GM21717 (cell line): ENCODE measurements around the gene INS.
"Not testable (repeated sequence)": the region's sequence is repeated elsewhere in the genome, so short reads cannot be mapped to it uniquely, and the experiment has no call there.

Experiments
- ATAC-seq: cut with Tn5 transposase; IDR thresholded peaks from one replicate; pipeline ENCODE4 v1.9.1; 2021; ENCODE audit warnings: mild to moderate bottlenecking, moderate library complexity; ENCODE audit not compliant: unreplicated experiment

Gene INS

DNA sequence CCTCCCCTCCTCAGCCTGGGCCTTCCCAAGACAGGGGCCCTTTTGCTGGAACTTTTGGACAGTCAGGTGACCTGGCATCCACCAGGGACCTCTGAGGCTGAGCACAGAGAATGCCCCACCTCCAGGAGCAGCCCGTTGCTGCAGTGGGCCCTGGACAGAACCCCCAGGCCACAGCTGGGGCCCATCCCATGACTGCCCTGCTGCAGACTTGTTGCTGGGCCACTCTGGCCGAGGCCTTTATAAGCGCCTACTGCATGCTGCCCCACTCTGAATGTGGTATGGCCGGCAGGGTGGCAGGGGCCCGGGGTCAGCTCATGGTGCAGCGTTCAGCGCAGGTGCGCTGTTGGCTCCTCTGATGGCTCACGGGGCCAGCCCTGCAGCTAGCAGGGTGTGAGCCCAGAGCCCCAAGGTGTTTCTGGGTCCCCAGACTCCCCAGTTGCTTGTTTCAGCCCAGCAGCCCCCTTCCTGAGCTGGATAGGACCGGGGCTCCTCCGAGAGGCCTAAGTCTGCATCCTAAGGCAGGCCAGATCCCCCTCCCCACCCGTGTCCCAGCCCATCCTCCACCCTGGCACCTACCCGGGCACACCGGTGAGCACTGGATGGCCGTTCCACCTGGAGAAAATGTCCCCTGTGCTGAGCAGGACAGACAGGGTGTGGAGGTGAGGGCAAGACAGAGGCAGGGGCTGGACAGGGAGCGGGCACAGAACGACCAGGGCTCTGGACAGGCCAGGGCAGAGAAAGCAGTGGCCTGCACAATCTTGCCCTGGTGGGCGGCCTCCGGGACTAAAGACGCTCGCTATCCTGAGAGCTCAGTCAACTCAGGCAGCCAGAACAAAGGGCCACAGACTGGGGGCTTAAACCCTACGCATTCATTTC lies 38.7 kb upstream of the INS start:
- ATAC-seq, result no peak

DNA sequence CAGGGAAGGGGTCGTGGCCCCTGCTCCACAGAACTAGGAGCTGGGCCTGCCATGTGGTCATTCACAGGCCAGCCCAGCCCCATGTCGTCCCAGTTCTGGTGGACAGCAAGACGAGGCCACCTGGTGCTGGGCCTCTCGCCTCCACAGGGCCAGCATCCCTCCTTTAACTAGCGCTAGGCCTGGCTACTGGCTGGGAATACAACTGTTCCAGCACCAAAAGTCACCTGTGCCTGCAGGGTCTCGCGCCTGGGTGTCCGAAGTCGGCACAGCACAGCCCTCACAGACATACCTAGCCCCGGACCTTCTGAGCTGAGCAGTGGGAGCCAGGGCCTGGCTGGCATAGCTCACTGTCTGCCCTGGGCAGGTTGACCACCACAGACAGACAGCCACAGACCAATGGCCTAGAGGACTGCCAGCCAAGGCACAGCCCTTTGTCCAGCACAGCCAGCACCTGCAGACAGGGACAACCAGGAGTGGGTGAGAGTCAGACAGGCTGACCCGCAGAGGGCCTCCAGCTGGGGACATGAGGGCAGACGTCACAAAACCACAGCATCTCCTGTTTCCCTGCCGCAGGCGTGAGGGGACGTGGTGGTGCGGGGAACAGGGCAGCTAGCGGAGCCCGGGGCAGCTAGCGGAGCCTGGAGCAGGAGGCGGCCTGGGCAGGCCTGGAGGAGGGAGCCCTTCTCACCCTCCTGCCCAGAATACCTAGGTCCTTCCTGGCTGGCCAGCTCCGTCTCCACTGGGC lies 37.8 kb upstream of the INS start:
- ATAC-seq, result no peak

GRCh38 chr11:2197771-2198520 lies 36.9 kb upstream of the INS start:
- no peak for ATAC-seq

DNA sequence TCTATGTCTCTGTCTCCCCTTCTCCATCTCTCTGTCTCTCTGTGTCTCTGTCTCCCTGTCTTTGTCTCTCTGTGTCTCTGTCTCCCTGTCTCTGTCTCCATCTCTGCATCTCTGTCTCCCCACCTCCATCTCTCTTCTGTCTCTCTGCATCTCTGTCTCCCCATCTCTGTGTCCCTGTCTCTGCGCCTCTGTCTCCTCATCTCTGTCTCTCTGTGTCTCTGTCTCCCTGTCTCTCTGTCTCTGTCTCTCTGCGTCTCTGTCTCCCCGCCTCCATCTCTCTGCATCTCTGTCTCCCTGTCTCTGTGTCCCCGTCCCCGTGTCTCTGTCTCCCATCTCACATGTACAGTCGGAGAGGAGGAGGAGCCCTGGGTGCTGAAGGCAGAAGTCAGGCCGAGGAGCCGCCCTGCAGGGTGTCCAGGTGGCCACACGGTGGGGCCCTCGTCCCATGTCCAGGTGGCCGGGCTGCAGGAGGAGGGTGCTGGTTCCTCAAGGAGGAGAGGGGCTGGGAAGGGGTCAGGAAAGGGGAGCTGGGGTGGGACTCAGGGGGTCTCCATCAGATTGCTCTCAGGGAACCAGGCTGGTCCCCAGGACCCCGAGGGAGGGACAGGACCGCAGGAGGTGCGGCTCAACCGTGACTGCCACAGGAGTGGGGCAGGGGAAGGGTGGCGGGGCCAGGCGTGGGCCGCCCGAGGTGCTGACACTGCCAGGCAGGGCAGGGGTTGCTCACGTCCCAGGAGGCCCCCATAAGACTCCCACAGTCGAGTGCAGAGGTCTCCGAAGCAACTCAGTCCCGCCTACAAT lies 36.2 kb upstream of the INS start:
- ATAC-seq, result no peak

- ATAC-seq, result no peak
Measured at GRCh38 chr11:2195756-2196088, 34.7 kb upstream of the INS start.

GRCh38 chr11:2194877-2195755 lies 34.1 kb upstream of the INS start:
- ATAC-seq, result no peak

- ATAC-seq, result not testable (repeated sequence)
Measured at GRCh38 chr11:2193888-2194595, 33.0 kb upstream of the INS start.

DNA sequence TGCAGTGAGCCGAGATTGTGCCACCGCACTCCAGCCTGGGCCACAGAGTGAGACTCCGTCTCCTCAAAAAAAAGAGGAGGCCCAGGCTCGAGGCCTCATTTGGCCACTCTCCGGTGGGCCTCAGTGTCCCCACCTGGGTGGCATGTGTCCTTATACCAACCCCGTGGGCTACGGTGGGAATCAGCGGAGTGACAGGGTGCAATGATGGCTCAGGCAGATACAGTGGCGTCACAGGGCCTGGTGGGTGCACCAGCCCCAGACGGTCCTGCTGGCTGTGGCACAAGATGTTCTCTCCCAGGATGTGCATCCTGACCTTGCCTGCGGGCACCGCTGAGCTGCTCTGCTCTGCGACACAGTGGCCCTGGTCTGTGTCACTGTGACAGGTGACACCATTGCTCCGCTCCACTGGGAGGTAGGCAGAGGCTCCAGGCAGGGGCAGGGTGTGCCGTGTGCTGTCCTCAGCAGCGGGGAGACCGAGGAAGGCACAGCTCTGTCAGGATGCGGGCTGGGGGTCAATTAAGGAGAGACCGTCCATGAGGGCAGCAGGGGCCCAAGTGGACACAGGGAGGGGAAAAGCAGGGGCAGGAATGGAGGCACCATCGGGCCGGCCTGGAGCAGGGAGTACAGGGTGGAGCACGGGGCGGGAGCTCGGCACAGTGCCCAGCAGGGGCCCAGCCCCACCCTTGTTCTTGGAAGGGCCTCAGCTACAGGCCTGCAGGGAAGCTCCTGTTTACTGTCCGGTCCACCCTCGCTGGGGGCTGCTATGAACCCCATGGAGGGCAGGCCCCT lies 32.3 kb upstream of the INS start:
- no peak for ATAC-seq

- ATAC-seq, result no peak
Measured at GRCh38 chr11:2192435-2192834, 31.4 kb upstream of the INS start.

- no peak for ATAC-seq
Measured at GRCh38 chr11:2191883-2192282, 30.9 kb upstream of the INS start.

DNA sequence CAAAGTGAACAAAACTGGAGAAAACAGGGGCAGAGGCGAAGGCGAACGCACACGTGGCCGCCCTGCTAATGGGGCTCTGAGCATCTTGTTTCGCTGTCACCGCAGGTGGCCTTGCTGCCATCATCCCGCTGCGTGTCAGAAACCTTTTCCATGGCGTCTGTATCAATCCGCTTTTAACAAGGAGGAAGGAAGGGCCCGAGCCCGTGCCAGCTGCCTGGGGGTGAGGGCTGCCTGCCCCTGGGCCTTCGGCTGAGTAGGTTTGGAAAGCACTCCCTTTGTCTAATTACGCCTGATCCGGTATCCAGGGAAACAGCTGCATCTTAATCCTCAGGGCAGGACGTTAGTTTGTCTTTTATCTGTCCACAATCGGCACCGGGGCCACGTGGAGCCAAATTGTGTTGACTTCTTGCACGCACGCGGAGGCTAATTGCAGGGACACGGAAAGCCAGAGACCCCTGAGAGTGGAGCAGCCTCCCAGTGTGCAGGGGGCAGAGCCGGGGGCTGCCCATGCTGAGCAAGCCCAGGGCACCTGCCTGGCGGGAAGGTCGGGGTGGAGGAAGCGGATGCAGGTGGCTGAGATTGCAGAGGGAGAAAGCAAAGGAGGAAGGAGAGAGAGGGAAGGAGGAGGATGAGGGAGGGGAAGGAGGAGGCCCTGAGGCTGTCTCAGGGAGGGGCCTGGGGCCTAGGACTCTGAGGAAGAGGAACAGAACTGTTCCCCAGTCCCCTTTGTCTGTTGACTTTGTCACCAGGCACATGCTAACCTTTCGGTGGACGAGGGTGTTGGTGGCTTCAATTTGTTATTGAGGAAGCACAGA lies 29.9 kb upstream of the INS start:
- no peak for ATAC-seq

DNA sequence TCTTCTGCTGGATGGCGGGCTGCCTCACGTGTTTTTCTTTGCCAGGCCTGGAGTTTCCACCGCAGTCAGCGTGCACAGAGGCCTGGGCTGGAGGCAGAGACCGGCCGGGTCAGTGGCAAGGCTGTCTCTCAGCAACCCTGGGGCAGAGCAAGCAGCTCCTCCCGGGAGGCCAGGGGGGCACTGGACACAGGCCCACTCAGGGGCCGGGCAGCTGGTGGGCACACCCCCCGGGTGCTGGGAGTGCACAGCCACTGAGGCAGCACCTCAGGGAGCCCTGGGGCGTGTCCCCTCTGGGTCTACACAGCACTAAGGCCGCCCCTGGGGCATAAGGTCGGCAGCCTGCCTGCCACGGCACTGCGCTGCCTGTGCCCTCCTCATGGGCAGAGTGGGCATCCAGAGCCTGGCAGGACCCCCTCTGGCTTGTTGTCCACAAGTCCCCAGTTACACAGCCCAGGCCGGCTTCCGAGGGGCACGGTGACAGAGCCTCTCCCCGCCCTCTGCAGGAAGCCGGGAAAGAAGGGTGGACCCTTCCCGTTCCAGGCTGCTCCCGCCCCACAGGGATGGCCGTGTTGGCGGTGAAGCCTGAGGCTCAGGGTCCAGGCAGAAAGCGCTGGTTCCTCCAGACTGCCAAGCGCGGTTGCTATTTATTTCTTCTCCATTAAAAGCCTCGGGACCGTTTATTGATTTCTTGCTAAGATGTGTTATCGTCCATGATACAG lies 29.1 kb upstream of the INS start:
- no peak for ATAC-seq

- ATAC-seq, result no peak
Measured at GRCh38 chr11:2188745-2189144, 27.7 kb upstream of the INS start.

- no peak for ATAC-seq
Measured at GRCh38 chr11:2187280-2187707, 26.3 kb upstream of the INS start.

DNA sequence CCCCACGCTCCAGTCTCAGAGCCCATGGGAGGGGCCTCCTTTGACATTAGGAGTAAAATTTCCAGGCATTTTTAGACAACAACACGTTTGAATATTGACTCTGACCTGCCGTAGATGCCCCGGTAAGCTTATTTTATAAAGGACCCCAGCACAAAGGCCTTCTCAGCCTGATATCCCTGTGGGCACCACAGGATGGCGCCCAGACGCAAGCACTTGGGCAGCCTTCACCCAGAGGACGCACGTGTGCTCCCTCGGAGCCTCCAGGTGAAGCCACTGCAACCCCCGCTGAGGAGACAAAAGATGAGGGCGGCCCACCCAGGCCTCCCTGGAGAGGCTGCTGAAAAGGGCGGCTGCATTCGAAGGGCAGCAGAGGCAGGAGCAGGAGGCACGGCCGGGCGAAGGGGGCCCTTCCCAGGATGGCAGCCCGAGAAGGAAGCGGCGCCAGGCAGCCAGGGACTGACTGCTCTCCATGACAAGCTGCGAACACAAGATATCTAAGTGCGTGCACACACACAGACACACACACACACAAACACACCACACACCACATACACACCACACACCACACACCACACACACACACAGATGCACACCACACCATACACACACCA lies 25.8 kb upstream of the INS start:
- no peak for ATAC-seq

DNA sequence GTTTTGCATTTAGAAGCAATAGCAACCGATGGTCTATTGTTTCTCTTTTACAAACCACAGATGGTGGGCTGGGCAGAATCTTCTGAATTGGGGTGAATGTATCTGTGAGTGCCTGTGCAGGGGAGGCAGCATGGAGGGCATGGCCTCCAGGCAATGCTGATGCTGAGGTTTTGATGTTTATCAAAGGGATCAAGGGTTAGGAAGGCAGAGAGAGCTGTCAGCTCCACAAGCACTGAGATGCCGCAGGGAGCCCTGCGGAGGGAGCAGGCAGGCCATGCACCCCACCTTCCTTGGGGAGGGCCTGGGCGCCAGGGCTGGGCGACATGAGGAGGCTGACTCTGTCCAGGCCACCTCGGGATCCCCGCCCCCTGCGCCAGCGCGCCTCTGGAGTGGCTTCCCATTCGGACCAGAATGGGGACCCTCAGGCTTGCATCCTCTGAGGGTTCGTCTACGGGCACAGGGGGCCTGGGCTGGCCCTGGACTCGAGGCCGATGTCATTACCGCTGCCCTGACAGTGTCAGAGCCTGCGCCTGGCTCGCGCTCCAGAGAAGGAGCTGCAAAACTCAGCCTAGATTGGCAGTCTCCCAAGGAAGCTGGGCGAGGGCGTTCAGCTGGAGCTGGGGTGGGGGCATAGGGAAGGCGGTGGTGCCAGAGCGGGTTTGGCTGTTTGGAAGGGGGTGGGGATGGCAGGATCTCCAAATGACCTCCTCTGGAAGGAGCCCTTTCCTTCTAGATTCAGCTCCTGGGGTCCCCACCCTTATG lies 24.5 kb upstream of the INS start:
- ATAC-seq, result no peak
